Mucosa of stomach (tissue), 1 donor: ENCODE data around the gene TRAPPC14.
"Not testable (repeated sequence)": the region's sequence is repeated elsewhere in the genome, so short reads cannot be mapped to it uniquely, and the experiment has no call there.

Experiments
- H3K27me3 ChIP-seq: one replicate; pipeline ENCODE4 v1.7.0; 2013; ENCODE audit warnings: mild to moderate bottlenecking, low read length; ENCODE audit not compliant: control insufficient read depth, insufficient read depth
- H3K36me3 ChIP-seq: one replicate; pipeline ENCODE4 v1.7.0; 2013; ENCODE audit warnings: low read length; ENCODE audit not compliant: control insufficient read depth, insufficient read depth
- H3K4me1 ChIP-seq: one replicate; pipeline ENCODE4 v1.7.0; 2013; ENCODE audit warnings: mild to moderate bottlenecking, low read length; ENCODE audit not compliant: control insufficient read depth, insufficient read depth
- H3K4me3 ChIP-seq: one replicate; pipeline ENCODE4 v1.7.0; 2013; ENCODE audit warnings: low read length
- H3K9ac ChIP-seq: one replicate; pipeline ENCODE4 v1.7.0; 2013; ENCODE audit warnings: mild to moderate bottlenecking, low read length, moderate library complexity
- H3K9me3 ChIP-seq: one replicate; pipeline ENCODE4 v1.7.0; 2013; ENCODE audit warnings: mild to moderate bottlenecking, low read length, moderate library complexity; ENCODE audit not compliant: control insufficient read depth
- donor health status: Pancreatic carcinoma.

TRAPPC14 gene

DNA sequence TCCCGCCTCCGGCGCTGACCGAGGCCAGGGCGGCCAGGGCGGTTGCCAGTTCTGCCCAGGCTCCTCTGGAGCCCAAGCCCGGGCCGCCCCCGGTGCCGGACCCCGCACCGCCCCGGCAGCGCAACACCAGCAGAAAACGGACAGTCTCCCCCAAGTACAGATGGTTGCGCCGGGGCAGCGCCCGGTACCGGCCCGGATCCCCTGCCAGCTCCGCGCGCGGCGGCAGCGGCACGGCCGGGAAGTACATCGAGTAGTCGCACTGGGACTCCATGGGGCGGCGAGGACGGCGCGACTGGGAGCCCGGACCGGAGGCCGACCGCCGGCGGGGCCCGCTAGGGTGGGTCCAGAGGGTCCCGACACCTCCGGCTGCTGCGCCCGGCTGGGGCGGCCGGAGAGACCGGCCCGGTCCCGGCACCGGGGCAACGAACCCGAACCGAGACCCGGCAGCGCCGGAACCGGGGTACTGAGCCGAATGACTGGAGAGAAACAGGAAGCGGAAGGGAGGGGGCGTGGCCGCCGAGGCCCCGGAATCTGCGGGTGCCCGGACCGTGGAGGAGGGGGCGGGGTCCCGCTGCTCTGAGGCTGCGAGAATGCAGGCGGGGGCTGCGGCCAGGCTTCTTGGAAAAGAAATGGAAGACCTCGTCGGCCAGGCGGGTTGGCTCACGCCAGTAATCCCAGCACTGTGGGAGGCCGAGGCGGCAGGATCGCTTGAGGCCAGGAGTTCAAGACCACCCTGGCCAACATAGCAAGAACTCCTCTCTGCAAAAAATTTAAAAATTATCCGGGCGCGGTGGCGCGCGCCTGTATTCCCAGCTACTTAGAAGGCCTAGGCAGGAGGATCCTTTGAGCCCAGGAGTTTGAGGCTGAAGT is at the start of gene TRAPPC14:
Gene TRAPPC14, minus strand, starts transcription at position 495 of the 870 bp plus-strand sequence. Its CDS starts 224 bp downstream, at position 271.
- Histone ChIP-seq H3K4me3 (peak within 1 kb of the TSS; percentile 56), H3K36me3 (peaks cover 5% of the 10 kb centered on the region), H3K9me3 (no peaks in the 10 kb centered on the region), H3K4me1 (peaks cover 51% of the 10 kb centered on the region), H3K27me3 (no peaks in the 10 kb centered on the region), H3K9ac (peak within 1 kb of the TSS; percentile 86)

GRCh38 chr7:100204454-100204853 is 45.9 kb upstream of the TRAPPC14 start:
- Histone ChIP-seq H3K9me3 (no peaks in the 10 kb centered on the region), H3K36me3 (no peaks in the 10 kb centered on the region), H3K4me1 (peaks cover 10% of the 10 kb centered on the region), H3K27me3 (peaks cover 17% of the 10 kb centered on the region), H3K4me3 (no peak overlapping the region), H3K9ac (no peak overlapping the region)

- H3K9ac ChIP-seq = no peak overlapping the region
These were observed 42.2 kb upstream of the TRAPPC14 start for GRCh38 chr7:100200693-100201092.

DNA sequence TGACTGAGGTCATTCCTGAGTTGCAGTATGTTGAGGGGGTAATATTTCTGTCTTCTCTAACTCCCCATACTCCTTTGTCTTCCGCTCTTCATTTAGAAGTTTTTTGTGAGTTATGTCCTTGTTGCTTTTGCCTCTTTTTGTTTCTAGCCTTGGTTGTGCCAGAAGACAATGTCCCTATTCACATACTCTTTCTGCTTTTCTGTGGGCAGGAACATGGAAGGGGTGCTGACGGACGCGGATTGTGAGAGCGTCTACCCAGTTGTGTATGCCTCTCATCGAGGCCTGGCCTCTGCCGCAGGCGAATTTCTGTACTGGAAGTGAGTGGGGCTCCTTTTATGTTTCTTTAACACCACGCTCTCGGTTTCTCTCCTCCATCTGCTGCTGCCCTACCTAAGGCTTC is 39.7 kb upstream of the TRAPPC14 start:
- Histone ChIP-seq H3K4me1 (peaks cover 4% of the 10 kb centered on the region), H3K4me3 (no peak overlapping the region), H3K9ac (no peak overlapping the region), H3K36me3 (no peaks in the 10 kb centered on the region), H3K9me3 (no peaks in the 10 kb centered on the region), H3K27me3 (peaks cover 19% of the 10 kb centered on the region)

More at GRCh38 chr7:100200693-100201092, 42.2 kb upstream of the TRAPPC14 start:
- Histone ChIP-seq H3K4me1 (peaks cover 10% of the 10 kb centered on the region), H3K36me3 (no peaks in the 10 kb centered on the region), H3K4me3 (no peak overlapping the region), H3K27me3 (peaks cover 19% of the 10 kb centered on the region), H3K9me3 (no peaks in the 10 kb centered on the region)

DNA sequence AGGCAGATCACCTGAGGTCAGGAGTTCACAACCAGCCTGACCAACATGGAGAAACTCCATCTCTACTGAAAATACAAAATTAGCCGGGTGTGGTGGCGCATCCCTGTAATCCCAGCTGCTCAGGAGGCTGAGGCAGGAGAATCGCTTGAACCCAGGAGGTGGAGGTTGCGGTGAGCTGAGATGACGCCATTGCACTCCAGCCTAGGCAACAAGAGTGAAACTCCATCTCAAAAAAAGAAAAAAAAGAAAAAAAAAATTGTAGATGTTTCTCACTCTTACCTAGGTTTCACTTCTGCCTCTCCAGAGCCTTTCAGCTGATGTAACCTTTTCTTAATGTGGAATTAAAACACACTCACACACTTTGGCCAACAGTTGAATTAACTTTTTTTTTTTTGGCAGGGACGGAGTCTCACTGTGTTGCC is 37.4 kb upstream of the TRAPPC14 start:
- H3K4me3 ChIP-seq, H3K36me3 ChIP-seq, H3K4me1 ChIP-seq, H3K9ac ChIP-seq, H3K27me3 ChIP-seq, H3K9me3 ChIP-seq: not testable (repeated sequence)

- no peak overlapping the region for H3K9ac ChIP-seq
These were observed 36.7 kb upstream of the TRAPPC14 start for GRCh38 chr7:100195222-100195621.

GRCh38 chr7:100192969-100193368 is 34.4 kb upstream of the TRAPPC14 start:
- no peak overlapping the region for H3K4me3 ChIP-seq
- H3K36me3 ChIP-seq = no peaks in the 10 kb centered on the region

More at GRCh38 chr7:100195222-100195621, 36.7 kb upstream of the TRAPPC14 start:
- Histone ChIP-seq H3K4me1 (no peaks in the 10 kb centered on the region), H3K4me3 (no peak overlapping the region), H3K9me3 (no peaks in the 10 kb centered on the region), H3K36me3 (no peaks in the 10 kb centered on the region), H3K27me3 (peaks cover 3% of the 10 kb centered on the region)

DNA sequence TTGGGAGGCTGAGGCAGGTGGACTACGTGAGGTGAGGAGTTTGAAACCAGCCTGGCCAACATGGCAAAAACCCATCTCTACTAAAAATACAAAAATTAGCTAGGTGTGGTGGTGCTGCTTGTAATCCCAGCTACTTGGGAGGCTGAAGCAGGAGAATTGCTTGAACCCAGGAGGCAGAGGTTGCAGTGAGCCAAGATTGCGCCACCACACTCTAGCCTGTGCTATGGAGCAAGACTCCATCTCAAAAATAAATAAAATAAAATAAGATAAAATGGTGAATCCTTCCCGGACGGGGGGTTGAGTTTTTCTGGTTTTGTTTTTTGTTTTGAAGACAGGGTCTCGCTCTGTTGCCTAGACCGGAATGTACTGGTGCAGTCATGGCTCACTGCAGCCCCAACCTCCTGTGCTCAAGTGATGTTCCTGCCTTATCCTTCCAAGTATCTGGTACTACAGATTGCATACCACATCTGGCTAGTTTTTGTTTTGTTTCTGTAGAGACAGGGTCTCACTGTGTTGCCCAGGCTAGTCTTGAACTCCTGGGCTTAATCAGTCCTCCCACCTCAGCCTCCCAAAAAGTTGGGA is 33.8 kb upstream of the TRAPPC14 start:
- not testable (repeated sequence) for H3K36me3 ChIP-seq, H3K9ac ChIP-seq, H3K9me3 ChIP-seq, H3K4me3 ChIP-seq, H3K27me3 ChIP-seq, H3K4me1 ChIP-seq

More at GRCh38 chr7:100192969-100193368, 34.4 kb upstream of the TRAPPC14 start:
- H3K27me3 ChIP-seq = no peaks in the 10 kb centered on the region
- no peak overlapping the region for H3K9ac ChIP-seq
- H3K4me1 ChIP-seq = no peaks in the 10 kb centered on the region
- no peaks in the 10 kb centered on the region for H3K9me3 ChIP-seq

DNA sequence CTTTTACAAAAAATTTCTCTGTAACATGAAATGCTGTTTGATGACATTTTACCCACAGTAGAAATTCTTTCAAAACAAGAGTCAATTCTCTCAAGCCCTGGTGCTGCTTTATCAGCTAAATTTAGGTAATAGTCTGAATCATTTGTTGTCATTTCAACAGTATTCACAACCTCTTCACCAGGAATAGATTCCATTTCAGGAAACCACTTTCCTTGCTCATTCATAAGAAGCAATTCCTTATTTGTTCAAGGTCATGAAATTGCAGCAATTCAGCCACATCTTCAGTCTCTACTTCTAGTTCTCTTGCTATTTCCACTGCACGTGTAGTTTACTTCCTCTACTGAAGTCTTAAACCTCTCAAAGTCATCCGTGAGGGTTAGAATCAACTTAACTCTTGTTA is 33.3 kb upstream of the TRAPPC14 start:
- Histone ChIP-seq H3K9me3 (no peaks in the 10 kb centered on the region), H3K9ac (no peak overlapping the region), H3K27me3 (no peaks in the 10 kb centered on the region), H3K4me1 (no peaks in the 10 kb centered on the region), H3K36me3 (no peaks in the 10 kb centered on the region), H3K4me3 (no peak overlapping the region)

GRCh38 chr7:100190048-100190711 is 31.7 kb upstream of the TRAPPC14 start:
- no peaks in the 10 kb centered on the region for H3K27me3 ChIP-seq
- no peaks in the 10 kb centered on the region for H3K36me3 ChIP-seq
- H3K9ac ChIP-seq = no peak overlapping the region
- H3K4me3 ChIP-seq = no peak overlapping the region
- H3K9me3 ChIP-seq = no peaks in the 10 kb centered on the region
- no peaks in the 10 kb centered on the region for H3K4me1 ChIP-seq

GRCh38 chr7:100189061-100189460 is 30.5 kb upstream of the TRAPPC14 start:
- no peaks in the 10 kb centered on the region for H3K9me3 ChIP-seq
- H3K4me1 ChIP-seq = no peaks in the 10 kb centered on the region
- no peak overlapping the region for H3K9ac ChIP-seq
- no peaks in the 10 kb centered on the region for H3K27me3 ChIP-seq
- no peak overlapping the region for H3K4me3 ChIP-seq
- H3K36me3 ChIP-seq = no peaks in the 10 kb centered on the region

GRCh38 chr7:100185726-100186125 is 27.2 kb upstream of the TRAPPC14 start:
- H3K36me3 ChIP-seq = no peaks in the 10 kb centered on the region
- H3K9ac ChIP-seq = no peak overlapping the region
- H3K27me3 ChIP-seq = peaks cover 4% of the 10 kb centered on the region
- H3K4me3 ChIP-seq = no peak overlapping the region
- H3K4me1 ChIP-seq = no peaks in the 10 kb centered on the region
- H3K9me3 ChIP-seq = no peaks in the 10 kb centered on the region
